Measurements from ENCODE around the gene KLHDC7A.

KLHDC7A gene

DNA sequence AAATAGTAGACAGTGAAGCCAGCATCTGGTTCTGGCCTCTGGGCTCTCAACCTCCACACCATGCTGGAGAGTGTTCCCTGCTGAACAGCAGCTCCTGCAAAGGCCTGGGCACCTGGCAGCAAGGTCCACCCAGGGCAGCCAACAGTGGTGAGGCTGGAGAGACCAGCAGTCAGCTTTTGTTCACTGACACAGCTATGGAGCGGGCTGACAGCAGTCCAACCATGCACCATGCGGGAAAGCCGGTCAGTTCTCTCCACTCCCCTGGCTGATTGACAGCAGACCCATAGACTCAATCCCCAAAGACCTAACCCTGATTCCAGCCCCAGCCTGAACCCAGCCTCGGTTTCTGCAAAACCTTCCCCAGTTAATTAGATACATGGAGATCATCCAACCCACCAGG, 49.0 kb downstream of the KLHDC7A start:
- Histone ChIP-seq H3K9me3 (ENCODE audit: control insufficient read depth, low read length) (no peaks in the 10 kb centered on the region), H3K4me3 (ENCODE audit: extremely low read depth, insufficient read depth, low read length, poor library complexity, severe bottlenecking) (no peak overlapping the region), H3K4me1 (ENCODE audit: control insufficient read depth, insufficient read depth, low read length, poor library complexity, severe bottlenecking) (no peaks in the 10 kb centered on the region), H3K36me3 (ENCODE audit: control insufficient read depth, insufficient read depth, low read length) (no peaks in the 10 kb centered on the region), H3K27ac (ENCODE audit: low read depth, low read length, severe bottlenecking) (no peak overlapping the region)
- 84 to 85% methylated on average over 4 of the region's 4 CpGs for WGBS, 2 experiments (ENCODE audit: insufficient coverage in 2 of 2)

DNA sequence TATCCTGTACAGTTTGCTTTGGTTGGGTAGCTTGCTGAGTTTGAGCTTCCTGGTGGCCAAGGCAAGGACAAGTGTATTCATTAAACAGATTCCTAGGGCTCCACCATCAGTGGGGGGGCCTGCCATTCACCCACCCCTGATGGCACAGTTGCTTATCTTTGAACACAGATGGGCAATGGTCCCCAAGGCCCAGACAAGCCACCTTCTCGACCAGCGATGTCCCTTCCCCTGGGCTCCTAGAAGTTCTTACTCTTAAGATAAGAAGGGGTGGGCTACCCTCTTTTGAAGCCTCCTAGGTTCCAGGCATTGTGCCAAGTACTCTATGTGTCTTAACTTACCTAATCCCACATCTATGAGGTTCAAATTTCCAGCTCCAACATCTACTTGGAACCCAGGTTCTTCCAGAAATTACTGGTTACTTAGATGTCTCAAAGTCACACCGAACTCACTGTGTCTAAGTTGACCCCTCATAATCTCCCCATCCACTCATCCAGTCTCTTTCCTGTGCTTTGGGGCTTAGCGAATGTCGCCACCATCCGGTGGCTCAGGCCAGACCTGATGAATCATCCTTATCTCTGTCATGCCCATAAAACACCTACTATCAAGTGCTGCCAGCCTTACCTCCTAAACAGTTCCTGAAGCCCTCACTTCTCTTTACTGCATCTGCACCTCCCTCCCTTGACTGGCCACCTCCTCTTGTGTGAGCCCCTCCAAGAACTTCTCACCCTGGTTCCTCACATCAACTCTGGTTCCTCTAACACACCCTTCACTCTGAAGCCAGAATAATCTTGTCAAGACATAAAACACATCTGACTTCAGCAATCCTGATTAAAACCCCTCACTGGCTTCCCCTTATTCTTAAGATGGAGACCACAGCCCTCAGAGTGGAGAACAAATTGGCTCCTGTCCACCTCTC, 50.1 kb downstream of the KLHDC7A start:
- no peak overlapping the region for H3K4me3 ChIP-seq (ENCODE audit: extremely low read depth, insufficient read depth, low read length, poor library complexity, severe bottlenecking)
- H3K4me1 ChIP-seq (ENCODE audit: control insufficient read depth, insufficient read depth, low read length, poor library complexity, severe bottlenecking) = no peaks in the 10 kb centered on the region
- WGBS, 2 experiments (ENCODE audit: insufficient coverage in 2 of 2) = 60 to 66% methylated on average over 5 of the region's 6 CpGs

GRCh38 chr1:18531503-18531845, 50.7 kb downstream of the KLHDC7A start:
- no peak overlapping the region for H3K27ac ChIP-seq (ENCODE audit: low read depth, low read length, severe bottlenecking)
- no peaks in the 10 kb centered on the region for H3K36me3 ChIP-seq (ENCODE audit: control insufficient read depth, insufficient read depth, low read length)
- no peaks in the 10 kb centered on the region for H3K9me3 ChIP-seq (ENCODE audit: control insufficient read depth, low read length)
- WGBS, 2 experiments (ENCODE audit: insufficient coverage in 2 of 2) = 91 to 100% methylated on average over 1 to 3 of the region's 3 CpGs
- H3K4me3 ChIP-seq (ENCODE audit: extremely low read depth, insufficient read depth, low read length, poor library complexity, severe bottlenecking) = no peak overlapping the region
- no peaks in the 10 kb centered on the region for H3K4me1 ChIP-seq (ENCODE audit: control insufficient read depth, insufficient read depth, low read length, poor library complexity, severe bottlenecking)

More for the DNA sequence above, 50.1 kb downstream of the KLHDC7A start:
- no peak overlapping the region for H3K27ac ChIP-seq (ENCODE audit: low read depth, low read length, severe bottlenecking)
- no peaks in the 10 kb centered on the region for H3K9me3 ChIP-seq (ENCODE audit: control insufficient read depth, low read length)
- no peaks in the 10 kb centered on the region for H3K36me3 ChIP-seq (ENCODE audit: control insufficient read depth, insufficient read depth, low read length)

- Histone ChIP-seq H3K4me3 (ENCODE audit: extremely low read depth, insufficient read depth, low read length, poor library complexity, severe bottlenecking) (no peak overlapping the region), H3K9me3 (ENCODE audit: control insufficient read depth, low read length) (no peaks in the 10 kb centered on the region), H3K4me1 (ENCODE audit: control insufficient read depth, insufficient read depth, low read length, poor library complexity, severe bottlenecking) (no peaks in the 10 kb centered on the region), H3K27ac (ENCODE audit: low read depth, low read length, severe bottlenecking) (no peak overlapping the region), H3K36me3 (ENCODE audit: control insufficient read depth, insufficient read depth, low read length) (no peaks in the 10 kb centered on the region)
- 90 to 92% methylated on average over 7 of the region's 8 CpGs for WGBS, 2 experiments (ENCODE audit: insufficient coverage in 2 of 2)
These were observed 51.9 kb downstream of the KLHDC7A start for GRCh38 chr1:18532390-18533170.

DNA sequence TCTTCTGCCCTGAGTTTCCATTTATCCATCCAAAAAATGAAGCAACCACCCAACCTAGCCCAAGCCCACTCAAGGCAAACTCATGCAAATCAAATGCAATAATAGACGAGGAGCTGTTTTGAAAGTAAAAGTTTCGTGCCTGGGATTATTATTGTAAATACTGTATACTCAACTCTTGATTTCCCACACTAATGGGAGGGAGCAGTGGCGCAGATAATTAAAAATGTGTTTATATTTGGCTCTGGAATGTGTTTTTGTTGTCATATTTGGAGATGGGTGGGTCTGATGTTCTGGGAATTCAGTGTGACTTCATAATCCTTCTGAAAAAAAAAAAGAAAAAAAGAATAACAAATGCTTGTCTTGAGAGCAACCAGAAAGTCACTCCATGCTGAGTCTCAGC, 52.5 kb downstream of the KLHDC7A start:
- Histone ChIP-seq H3K4me1 (ENCODE audit: control insufficient read depth, insufficient read depth, low read length, poor library complexity, severe bottlenecking) (no peaks in the 10 kb centered on the region), H3K9me3 (ENCODE audit: control insufficient read depth, low read length) (no peaks in the 10 kb centered on the region), H3K27ac (ENCODE audit: low read depth, low read length, severe bottlenecking) (no peak overlapping the region), H3K4me3 (ENCODE audit: extremely low read depth, insufficient read depth, low read length, poor library complexity, severe bottlenecking) (no peak overlapping the region), H3K36me3 (ENCODE audit: control insufficient read depth, insufficient read depth, low read length) (no peaks in the 10 kb centered on the region)
- WGBS, 2 experiments (ENCODE audit: insufficient coverage in 2 of 2) = no CpG with 5 or more reads among the region's 3 CpGs

- H3K4me1 ChIP-seq (ENCODE audit: control insufficient read depth, insufficient read depth, low read length, poor library complexity, severe bottlenecking) = no peaks in the 10 kb centered on the region
- H3K36me3 ChIP-seq (ENCODE audit: control insufficient read depth, insufficient read depth, low read length) = no peaks in the 10 kb centered on the region
- no peaks in the 10 kb centered on the region for H3K9me3 ChIP-seq (ENCODE audit: control insufficient read depth, low read length)
- no peak overlapping the region for H3K27ac ChIP-seq (ENCODE audit: low read depth, low read length, severe bottlenecking)
- no peak overlapping the region for H3K4me3 ChIP-seq (ENCODE audit: extremely low read depth, insufficient read depth, low read length, poor library complexity, severe bottlenecking)
- 88 to 93% methylated on average over 4 to 5 of the region's 6 CpGs for WGBS, 2 experiments (ENCODE audit: insufficient coverage in 2 of 2)
These were observed 54.1 kb downstream of the KLHDC7A start for GRCh38 chr1:18534810-18535205.

Data from mesodermal cell (in vitro differentiated cells).